ENCODE measurements around the gene RGS6.

Gene RGS6

GRCh38 chr14:72401101-72401625 lies 468.9 kb downstream of the RGS6 start:
- no peaks in the 10 kb centered on the region for H4K20me1 ChIP-seq (ENCODE audit: control insufficient read depth, insufficient read depth, low read depth, low read length)
- no peak for TF ChIP-seq CTCF (IDR thresholded peaks at IDR 0.05; ENCODE audit: low read depth, low read length, poor library complexity, severe bottlenecking)
- TF ChIP-seq EZH2phosphoT487 (IDR thresholded peaks at IDR 0.05; ENCODE audit: borderline replicate concordance, low read length), result no peak
- H3K27ac ChIP-seq (ENCODE audit: low read depth, low read length), result no peak overlapping the region
- H3K4me3 ChIP-seq (ENCODE audit: low read length), result no peak overlapping the region
- H3K9me2 ChIP-seq (replicated peaks; ENCODE audit: control insufficient read depth, low read length), result no peaks in the 10 kb centered on the region
- no peaks in the 10 kb centered on the region for H3K36me3 ChIP-seq (ENCODE audit: control insufficient read depth, low read length)
- H3F3A ChIP-seq (ENCODE audit: control insufficient read depth, insufficient read depth), result no peaks in the 10 kb centered on the region
- no peaks in the 10 kb centered on the region for H3K9me3 ChIP-seq (ENCODE audit: control insufficient read depth, insufficient read depth, low read length)
- H3K4me1 ChIP-seq (ENCODE audit: control insufficient read depth, low read length), result no peaks in the 10 kb centered on the region
- H3K27me3 ChIP-seq (ENCODE audit: control insufficient read depth, low read length), result 0 out of 2 replicates have a peak, but pooled peaks cover 3% of the 10 kb centered on the region
- no peak overlapping the region for H3K4me2 ChIP-seq (ENCODE audit: low read length)
- H3K79me2 ChIP-seq (ENCODE audit: control insufficient read depth, low read length), result no peaks in the 10 kb centered on the region

- H3K9me2 ChIP-seq (replicated peaks; ENCODE audit: control insufficient read depth, low read length), result no peaks in the 10 kb centered on the region
- 0 out of 2 replicates have a peak, but pooled peaks cover 3% of the 10 kb centered on the region for H3K27me3 ChIP-seq (ENCODE audit: control insufficient read depth, low read length)
- H3K79me2 ChIP-seq (ENCODE audit: control insufficient read depth, low read length), result no peaks in the 10 kb centered on the region
- H3K4me1 ChIP-seq (ENCODE audit: control insufficient read depth, low read length), result no peaks in the 10 kb centered on the region
- no peaks in the 10 kb centered on the region for H3F3A ChIP-seq (ENCODE audit: control insufficient read depth, insufficient read depth)
- H3K9me3 ChIP-seq (ENCODE audit: control insufficient read depth, insufficient read depth, low read length), result no peaks in the 10 kb centered on the region
- no peaks in the 10 kb centered on the region for H3K36me3 ChIP-seq (ENCODE audit: control insufficient read depth, low read length)
- H3K4me2 ChIP-seq (ENCODE audit: low read length), result no peak overlapping the region
- H3K4me3 ChIP-seq (ENCODE audit: low read length), result no peak overlapping the region
- H3K27ac ChIP-seq (ENCODE audit: low read depth, low read length), result no peak overlapping the region
- no peaks in the 10 kb centered on the region for H4K20me1 ChIP-seq (ENCODE audit: control insufficient read depth, insufficient read depth, low read depth, low read length)
- TF ChIP-seq CTCF (IDR thresholded peaks at IDR 0.05; ENCODE audit: low read depth, low read length, poor library complexity, severe bottlenecking) (no peak), EZH2phosphoT487 (IDR thresholded peaks at IDR 0.05; ENCODE audit: borderline replicate concordance, low read length) (no peak)
Measured at GRCh38 chr14:72401632-72402376, 469.6 kb downstream of the RGS6 start.

DNA sequence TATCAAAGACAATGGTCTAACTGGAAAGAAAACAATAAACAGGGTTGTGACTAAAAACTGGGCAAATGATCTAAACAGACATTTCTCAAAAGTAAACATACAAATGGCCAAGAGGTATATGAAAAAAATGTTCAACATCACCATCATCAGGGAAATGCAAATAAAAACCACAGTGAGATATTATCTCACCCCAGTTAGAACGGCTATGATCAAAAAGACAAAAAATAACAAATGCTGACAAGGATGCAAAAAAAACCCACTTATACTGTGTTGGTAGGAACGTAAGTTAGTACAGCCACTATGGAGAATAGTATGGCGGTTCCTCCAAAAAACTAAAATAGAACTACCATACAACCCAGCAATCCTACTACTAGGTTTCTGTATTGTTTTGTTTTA lies 470.1 kb downstream of the RGS6 start:
- Histone ChIP-seq H3K27me3 (ENCODE audit: control insufficient read depth, low read length) (0 out of 2 replicates have a peak, but pooled peaks cover 3% of the 10 kb centered on the region), H3K4me2 (ENCODE audit: low read length) (no peak overlapping the region), H3K79me2 (ENCODE audit: control insufficient read depth, low read length) (no peaks in the 10 kb centered on the region), H3K9me3 (ENCODE audit: control insufficient read depth, insufficient read depth, low read length) (no peaks in the 10 kb centered on the region), H3K9me2 (replicated peaks; ENCODE audit: control insufficient read depth, low read length) (no peaks in the 10 kb centered on the region), H4K20me1 (ENCODE audit: control insufficient read depth, insufficient read depth, low read depth, low read length) (no peaks in the 10 kb centered on the region), H3K36me3 (ENCODE audit: control insufficient read depth, low read length) (no peaks in the 10 kb centered on the region), H3F3A (ENCODE audit: control insufficient read depth, insufficient read depth) (no peaks in the 10 kb centered on the region), H3K4me1 (ENCODE audit: control insufficient read depth, low read length) (no peaks in the 10 kb centered on the region), H3K27ac (ENCODE audit: low read depth, low read length) (no peak overlapping the region), H3K4me3 (ENCODE audit: low read length) (no peak overlapping the region)
- TF ChIP-seq CTCF (IDR thresholded peaks at IDR 0.05; ENCODE audit: low read depth, low read length, poor library complexity, severe bottlenecking) (no peak), EZH2phosphoT487 (IDR thresholded peaks at IDR 0.05; ENCODE audit: borderline replicate concordance, low read length) (no peak)

Data from DOHH2 (cell line).